HEK293 (cell line): Measurements from ENCODE around the gene IZUMO4.

Source experiments
- BCL11A ChIP-seq: fragments of 450-650 bp; formaldehyde crosslinking; IDR thresholded peaks from 2 replicates; pipeline ENCODE4 v1.5.1; 2016; ENCODE audit warnings: low read depth, missing biosample characterization, missing genetic modification characterization
- GLI4 ChIP-seq: fragments of 450-650 bp; formaldehyde crosslinking; IDR thresholded peaks from 2 replicates; pipeline ENCODE4 v1.5.1; 2016; ENCODE audit warnings: missing biosample characterization, missing genetic modification characterization
- HOXD13 ChIP-seq: sonication (generic); formaldehyde crosslinking; IDR thresholded peaks from 2 replicates; pipeline ENCODE4 v1.8.0; 2022; ENCODE audit warnings: missing genetic modification reagents, borderline replicate concordance
- REST ChIP-seq: fragments of 450-650 bp; formaldehyde crosslinking; IDR thresholded peaks from 2 replicates; pipeline ENCODE4 v1.5.1; 2016; ENCODE audit warnings: missing biosample characterization, missing genetic modification characterization
- SETDB1 ChIP-seq: IDR thresholded peaks from one replicate; pipeline ENCODE4 v1.6.1; 2017; ENCODE audit warnings: mild to moderate bottlenecking, low read length, moderate library complexity, mixed read lengths; ENCODE audit not compliant: insufficient read length
- YY1 ChIP-seq: fragments of 450-650 bp; formaldehyde crosslinking; IDR thresholded peaks from 2 replicates; pipeline ENCODE4 v1.5.1; 2018; ENCODE audit warnings: missing biosample characterization, missing genetic modification characterization
- ZBTB7A ChIP-seq: fragments of 450-650 bp; formaldehyde crosslinking; IDR thresholded peaks from 2 replicates; pipeline ENCODE4 v1.5.1; 2016; ENCODE audit warnings: low read depth, missing biosample characterization, missing genetic modification characterization
- ZNF350 ChIP-seq: fragments of 450-650 bp; formaldehyde crosslinking; IDR thresholded peaks from 2 replicates; pipeline ENCODE4 v1.5.0; 2017; ENCODE audit warnings: missing biosample characterization, mild to moderate bottlenecking, missing genetic modification characterization
- ZNF416 ChIP-seq: fragments of 450-650 bp; formaldehyde crosslinking; IDR thresholded peaks from 2 replicates; pipeline ENCODE4 v1.5.1; 2016; ENCODE audit warnings: missing biosample characterization, missing genetic modification characterization
- ZNF560 ChIP-seq: fragments of 450-650 bp; formaldehyde crosslinking; IDR thresholded peaks from 2 replicates; pipeline ENCODE4 v1.5.1; 2017; ENCODE audit warnings: missing biosample characterization, missing genetic modification characterization, borderline replicate concordance
- TF ChIP-seq, protein P1 (sequence below): fragments of 450-650 bp; formaldehyde crosslinking; IDR thresholded peaks from 2 replicates; pipeline ENCODE4 v1.5.1; 2016; ENCODE audit warnings: missing biosample characterization, missing genetic modification characterization, low read depth
- TF ChIP-seq, protein P2 (sequence below): fragments of 450-650 bp; formaldehyde crosslinking; IDR thresholded peaks from 2 replicates; pipeline ENCODE4 v1.5.1; 2016; ENCODE audit warnings: missing biosample characterization, missing genetic modification characterization

GRCh38 chr19:2140138-2140569, 43.4 kb downstream of the IZUMO4 start:
- TF ChIP-seq ZNF560 (tag by site-specific recombination) (no peak), YY1 (tag by site-specific recombination) (no peak), HOXD13 (CRISPR knock-in tag) (no peak), ZNF350 (tag by site-specific recombination) (no peak), SETDB1 (no peak), REST (no peak), GLI4 (tag by site-specific recombination) (no peak), ZBTB7A (tag by site-specific recombination) (no peak), BCL11A (tag by site-specific recombination) (no peak), ZNF416 (tag by site-specific recombination) (no peak)
- TF ChIP-seq, protein P1, sequence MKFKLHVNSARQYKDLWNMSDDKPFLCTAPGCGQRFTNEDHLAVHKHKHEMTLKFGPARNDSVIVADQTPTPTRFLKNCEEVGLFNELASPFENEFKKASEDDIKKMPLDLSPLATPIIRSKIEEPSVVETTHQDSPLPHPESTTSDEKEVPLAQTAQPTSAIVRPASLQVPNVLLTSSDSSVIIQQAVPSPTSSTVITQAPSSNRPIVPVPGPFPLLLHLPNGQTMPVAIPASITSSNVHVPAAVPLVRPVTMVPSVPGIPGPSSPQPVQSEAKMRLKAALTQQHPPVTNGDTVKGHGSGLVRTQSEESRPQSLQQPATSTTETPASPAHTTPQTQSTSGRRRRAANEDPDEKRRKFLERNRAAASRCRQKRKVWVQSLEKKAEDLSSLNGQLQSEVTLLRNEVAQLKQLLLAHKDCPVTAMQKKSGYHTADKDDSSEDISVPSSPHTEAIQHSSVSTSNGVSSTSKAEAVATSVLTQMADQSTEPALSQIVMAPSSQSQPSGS (tag by site-specific recombination), result no peak
- TF ChIP-seq, protein P2, sequence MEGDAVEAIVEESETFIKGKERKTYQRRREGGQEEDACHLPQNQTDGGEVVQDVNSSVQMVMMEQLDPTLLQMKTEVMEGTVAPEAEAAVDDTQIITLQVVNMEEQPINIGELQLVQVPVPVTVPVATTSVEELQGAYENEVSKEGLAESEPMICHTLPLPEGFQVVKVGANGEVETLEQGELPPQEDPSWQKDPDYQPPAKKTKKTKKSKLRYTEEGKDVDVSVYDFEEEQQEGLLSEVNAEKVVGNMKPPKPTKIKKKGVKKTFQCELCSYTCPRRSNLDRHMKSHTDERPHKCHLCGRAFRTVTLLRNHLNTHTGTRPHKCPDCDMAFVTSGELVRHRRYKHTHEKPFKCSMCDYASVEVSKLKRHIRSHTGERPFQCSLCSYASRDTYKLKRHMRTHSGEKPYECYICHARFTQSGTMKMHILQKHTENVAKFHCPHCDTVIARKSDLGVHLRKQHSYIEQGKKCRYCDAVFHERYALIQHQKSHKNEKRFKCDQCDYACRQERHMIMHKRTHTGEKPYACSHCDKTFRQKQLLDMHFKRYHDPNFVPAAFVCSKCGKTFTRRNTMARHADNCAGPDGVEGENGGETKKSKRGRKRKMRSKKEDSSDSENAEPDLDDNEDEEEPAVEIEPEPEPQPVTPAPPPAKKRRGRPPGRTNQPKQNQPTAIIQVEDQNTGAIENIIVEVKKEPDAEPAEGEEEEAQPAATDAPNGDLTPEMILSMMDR (tag by site-specific recombination), result no peak
